HG03280 (cell line): ENCODE data around the gene RNF19B.
A peak's percentile ranks its signal among the peaks of the same experiment; 100 is the strongest.
"Not testable (repeated sequence)": the region's sequence is repeated elsewhere in the genome, so short reads cannot be mapped to it uniquely, and the experiment has no call there.

Experiments used
- ATAC-seq: cut with Tn5 transposase; IDR thresholded peaks from one replicate; pipeline ENCODE4 v1.9.1; 2021; ENCODE audit warnings: mild to moderate bottlenecking, moderate library complexity; ENCODE audit not compliant: unreplicated experiment

RNF19B gene

GRCh38 chr1:32964461-32965250 lies at the start of gene RNF19B:
TSS of gene RNF19B (minus strand) at chr1:32964809. CDS start at chr1:32964685, 124 bp downstream.
- ATAC-seq = peak; percentile 86

- no peak for ATAC-seq
These were observed 49.2 kb upstream of the RNF19B start for GRCh38 chr1:33013791-33014190.

GRCh38 chr1:33012165-33012564 lies 47.6 kb upstream of the RNF19B start:
- no peak for ATAC-seq

- ATAC-seq = no peak
These were observed 46.5 kb upstream of the RNF19B start for GRCh38 chr1:33010932-33011731.

- no peak for ATAC-seq
These were observed 45.0 kb upstream of the RNF19B start for GRCh38 chr1:33009561-33009960.

GRCh38 chr1:33008051-33008914 lies 43.7 kb upstream of the RNF19B start:
- no peak for ATAC-seq

- ATAC-seq = no peak
These were observed 42.8 kb upstream of the RNF19B start for GRCh38 chr1:33007190-33008050.

GRCh38 chr1:33005838-33006421 lies 41.3 kb upstream of the RNF19B start:
- no peak for ATAC-seq

GRCh38 chr1:33005117-33005837 lies 40.7 kb upstream of the RNF19B start:
- no peak for ATAC-seq

- no peak for ATAC-seq
These were observed 40.0 kb upstream of the RNF19B start for GRCh38 chr1:33004613-33005012.

GRCh38 chr1:33003657-33004056 lies 39.0 kb upstream of the RNF19B start:
- no peak for ATAC-seq

- no peak for ATAC-seq
These were observed 37.4 kb upstream of the RNF19B start for GRCh38 chr1:33002006-33002405.

GRCh38 chr1:33001282-33001681 lies 36.7 kb upstream of the RNF19B start:
- ATAC-seq = no peak

GRCh38 chr1:33000427-33001026 lies 35.9 kb upstream of the RNF19B start:
- ATAC-seq = no peak

GRCh38 chr1:32998997-32999396 lies 34.4 kb upstream of the RNF19B start:
- ATAC-seq = no peak

- no peak for ATAC-seq
These were observed 33.5 kb upstream of the RNF19B start for GRCh38 chr1:32998064-32998463.

- ATAC-seq = no peak
These were observed 32.8 kb upstream of the RNF19B start for GRCh38 chr1:32997381-32997891.

GRCh38 chr1:32993324-32993636 lies 28.7 kb upstream of the RNF19B start:
- not testable (repeated sequence) for ATAC-seq
